ENCODE data around the gene DENND5A. TPM values are rescaled to one million over a fixed set of nuclear protein-coding genes. Genes with fewer than 3 reads are reported as not detected.
"Not testable (repeated sequence)": the region's sequence is repeated elsewhere in the genome, so short reads cannot be mapped to it uniquely, and the experiment has no call there.

DENND5A gene
- total RNA-seq, 4 donors from 2014 or later: 60.0 to 199 (median 99.4) TPM

- no peaks in the 10 kb centered on the region for H3K9me3 ChIP-seq
- no peak for DNase-seq
- H3K27ac ChIP-seq: no peak overlapping the region
- intact Hi-C loops (cut with DNase I; ENCODE audit: low total_unique reads): no loop called here
- no peaks in the 10 kb centered on the region for H3K4me1 ChIP-seq
- no peak overlapping the region for H3K4me3 ChIP-seq
- H3K36me3 ChIP-seq: no peaks in the 10 kb centered on the region
- no peak for TF ChIP-seq CTCF (IDR thresholded peaks at IDR 0.05)
- no peak for TF ChIP-seq POLR2A (IDR thresholded peaks at IDR 0.05)
- H3K27me3 ChIP-seq: no peaks in the 10 kb centered on the region
These were observed 17.3 kb downstream of the DENND5A start for GRCh38 chr11:9247863-9248262.

GRCh38 chr11:9236242-9236641, 28.9 kb downstream of the DENND5A start:
- H3K9me3 ChIP-seq; DNase-seq; H3K4me1 ChIP-seq; intact Hi-C loops (cut with DNase I; ENCODE audit: low total_unique reads); H3K4me3 ChIP-seq; H3K36me3 ChIP-seq; H3K27ac ChIP-seq; H3K27me3 ChIP-seq: not testable (repeated sequence)

- intact Hi-C loops (cut with DNase I; ENCODE audit: low total_unique reads): no loop called here
- Histone ChIP-seq H3K27ac (peak overlapping the region in 1 of 2 donors; percentile 74), H3K27me3 (no peaks in the 10 kb centered on the region), H3K4me3 (no peak overlapping the region), H3K36me3 (no peaks in the 10 kb centered on the region), H3K4me1 (no peaks in the 10 kb centered on the region), H3K9me3 (no peaks in the 10 kb centered on the region)
- TF ChIP-seq POLR2A (IDR thresholded peaks at IDR 0.05) (no peak), CTCF (IDR thresholded peaks at IDR 0.05) (no peak)
- DNase-seq: no peak
These were observed 32.7 kb downstream of the DENND5A start for GRCh38 chr11:9232482-9232881.

GRCh38 chr11:9231848-9232177, 33.3 kb downstream of the DENND5A start:
- H3K36me3 ChIP-seq: no peaks in the 10 kb centered on the region
- no peaks in the 10 kb centered on the region for H3K27me3 ChIP-seq
- H3K9me3 ChIP-seq: no peaks in the 10 kb centered on the region
- no peak overlapping the region for H3K4me3 ChIP-seq
- H3K4me1 ChIP-seq: no peaks in the 10 kb centered on the region
- intact Hi-C loops (cut with DNase I; ENCODE audit: low total_unique reads): no loop called here
- H3K27ac ChIP-seq: peak overlapping the region; percentile 38 to 74
- DNase-seq: no peak
- TF ChIP-seq POLR2A (IDR thresholded peaks at IDR 0.05) (no peak), CTCF (IDR thresholded peaks at IDR 0.05) (no peak)

- intact Hi-C loops (cut with DNase I; ENCODE audit: low total_unique reads): no loop called here
- Histone ChIP-seq H3K9me3 (no peaks in the 10 kb centered on the region), H3K36me3 (no peaks in the 10 kb centered on the region), H3K27ac (no peak overlapping the region), H3K27me3 (no peaks in the 10 kb centered on the region), H3K4me1 (no peaks in the 10 kb centered on the region), H3K4me3 (no peak overlapping the region)
- TF ChIP-seq CTCF (IDR thresholded peaks at IDR 0.05) (no peak), POLR2A (IDR thresholded peaks at IDR 0.05) (no peak)
- DNase-seq: no peak
These were observed 34.9 kb downstream of the DENND5A start for GRCh38 chr11:9230296-9230695.

GRCh38 chr11:9228091-9228490, 37.1 kb downstream of the DENND5A start:
- intact Hi-C loops (cut with DNase I; ENCODE audit: low total_unique reads): no loop called here
- DNase-seq: no peak
- Histone ChIP-seq H3K4me3 (no peak overlapping the region), H3K27me3 (no peaks in the 10 kb centered on the region), H3K36me3 (no peaks in the 10 kb centered on the region), H3K27ac (no peak overlapping the region), H3K9me3 (no peaks in the 10 kb centered on the region), H3K4me1 (no peaks in the 10 kb centered on the region)
- TF ChIP-seq CTCF (IDR thresholded peaks at IDR 0.05) (no peak), POLR2A (IDR thresholded peaks at IDR 0.05) (no peak)
